ENCODE results near the gene EFL1.
"Not testable (repeated sequence)": the region's sequence is repeated elsewhere in the genome, so short reads cannot be mapped to it uniquely, and the experiment has no call there.

- TF ChIP-seq CTCF (IDR thresholded peaks at IDR 0.05); ZFX (IDR thresholded peaks at IDR 0.05; ENCODE audit: borderline replicate concordance): not testable (repeated sequence)
These were observed 19.9 kb upstream of the EFL1 start for GRCh38 chr15:82282386-82282785.
